Measurements from ENCODE around the gene BPHL.
"Not testable (repeated sequence)": the region's sequence is repeated elsewhere in the genome, so short reads cannot be mapped to it uniquely, and the experiment has no call there.

Gene BPHL

GRCh38 chr6:3186974-3187382, 68.5 kb downstream of the BPHL start:
- no peak for DNase-seq

GRCh38 chr6:3188262-3188661, 69.8 kb downstream of the BPHL start:
- no peak for DNase-seq

- DNase-seq, result not testable (repeated sequence)
Observed at GRCh38 chr6:3189192-3189591, 70.7 kb downstream of the BPHL start.

- no peak for DNase-seq
Observed at GRCh38 chr6:3190056-3190455, 71.5 kb downstream of the BPHL start.

- no peak for DNase-seq
Observed at GRCh38 chr6:3190779-3191178, 72.3 kb downstream of the BPHL start.

GRCh38 chr6:3193102-3193849, 74.8 kb downstream of the BPHL start:
- no peak for DNase-seq

GRCh38 chr6:3194535-3195419, 76.3 kb downstream of the BPHL start:
- DNase-seq, result no peak

- no peak for DNase-seq
Observed at GRCh38 chr6:3195420-3195694, 76.8 kb downstream of the BPHL start.

GRCh38 chr6:3195695-3196497, 77.4 kb downstream of the BPHL start:
- DNase-seq, result no peak

- no peak for DNase-seq
Observed at GRCh38 chr6:3196770-3197169, 78.3 kb downstream of the BPHL start.

- DNase-seq, result not testable (repeated sequence)
Observed at GRCh38 chr6:3197734-3198133, 79.2 kb downstream of the BPHL start.

GRCh38 chr6:3199382-3199781, 80.9 kb downstream of the BPHL start:
- no peak for DNase-seq

GRCh38 chr6:3200682-3201081, 82.2 kb downstream of the BPHL start:
- DNase-seq, result no peak

- no peak for DNase-seq
Observed at GRCh38 chr6:3201388-3201787, 82.9 kb downstream of the BPHL start.
